ENCODE results near the gene EFHC1. TPM values are rescaled to one million over a fixed set of nuclear protein-coding genes. Genes with fewer than 3 reads are reported as not detected.
A peak's percentile ranks its signal among the peaks of the same experiment; 100 is the strongest.

The EFHC1 gene
- total RNA-seq, 1 donor from 2014 or later = 6.4 TPM

GRCh38 chr6:52543262-52543661, 123.1 kb downstream of the EFHC1 start:
- no peak for DNase-seq
- intact Hi-C loops (cut with DNase I) = no loop called here
- ATAC-seq (ENCODE audit: poor library complexity) = no peak

- ATAC-seq (ENCODE audit: poor library complexity) (peak; percentile 14), DNase-seq (no peak)
- intact Hi-C loops (cut with DNase I) = no loop called here
Measured at GRCh38 chr6:52543729-52544601, 123.8 kb downstream of the EFHC1 start.

- intact Hi-C loops (cut with DNase I) = no loop called here
- DNase-seq (no peak), ATAC-seq (ENCODE audit: poor library complexity) (no peak)
Measured at GRCh38 chr6:52544602-52545405, 124.7 kb downstream of the EFHC1 start.

GRCh38 chr6:52545406-52546119, 125.4 kb downstream of the EFHC1 start:
- DNase-seq (no peak), ATAC-seq (ENCODE audit: poor library complexity) (no peak)
- intact Hi-C loops (cut with DNase I) = no loop called here

- intact Hi-C loops (cut with DNase I) = no loop called here
- DNase-seq (no peak), ATAC-seq (ENCODE audit: poor library complexity) (no peak)
Measured at GRCh38 chr6:52546192-52546591, 126.0 kb downstream of the EFHC1 start.

- DNase-seq (no peak), ATAC-seq (ENCODE audit: poor library complexity) (no peak)
- intact Hi-C loops (cut with DNase I) = no loop called here
Measured at GRCh38 chr6:52546678-52547077, 126.5 kb downstream of the EFHC1 start.

GRCh38 chr6:52547647-52548352, 127.7 kb downstream of the EFHC1 start:
- intact Hi-C loops (cut with DNase I) = no loop called here
- ATAC-seq (ENCODE audit: poor library complexity) (no peak), DNase-seq (no peak)

- no peak for ATAC-seq (ENCODE audit: poor library complexity)
- intact Hi-C loops (cut with DNase I) = no loop called here
- DNase-seq = no peak
Measured at GRCh38 chr6:52548353-52548713, 128.2 kb downstream of the EFHC1 start.

- intact Hi-C loops (cut with DNase I) = no loop called here
- no peak for ATAC-seq (ENCODE audit: poor library complexity)
- no peak for DNase-seq
Measured at GRCh38 chr6:52548999-52549398, 128.9 kb downstream of the EFHC1 start.

GRCh38 chr6:52549428-52549827, 129.3 kb downstream of the EFHC1 start:
- ATAC-seq (ENCODE audit: poor library complexity) = no peak
- intact Hi-C loops (cut with DNase I) = no loop called here
- DNase-seq = no peak

- DNase-seq (no peak), ATAC-seq (ENCODE audit: poor library complexity) (no peak)
- intact Hi-C loops (cut with DNase I) = no loop called here
Measured at GRCh38 chr6:52550014-52550575, 130.0 kb downstream of the EFHC1 start.

- ATAC-seq (ENCODE audit: poor library complexity) = no peak
- intact Hi-C loops (cut with DNase I) = no loop called here
Measured at GRCh38 chr6:52550870-52551269, 130.7 kb downstream of the EFHC1 start.

GRCh38 chr6:52551483-52552277, 131.5 kb downstream of the EFHC1 start:
- intact Hi-C loops (cut with DNase I) = no loop called here
- DNase-seq (peak; percentile 74), ATAC-seq (ENCODE audit: poor library complexity) (peak; percentile 94)

More at GRCh38 chr6:52550870-52551269, 130.7 kb downstream of the EFHC1 start:
- no peak for DNase-seq

GRCh38 chr6:52552278-52552643, 132.1 kb downstream of the EFHC1 start:
- intact Hi-C loops (cut with DNase I) = no loop called here
- ATAC-seq (ENCODE audit: poor library complexity) (peak; percentile 5), DNase-seq (no peak)

GRCh38 chr6:52553158-52553557, 133.0 kb downstream of the EFHC1 start:
- ATAC-seq (ENCODE audit: poor library complexity) (no peak), DNase-seq (no peak)
- intact Hi-C loops (cut with DNase I) = no loop called here

GRCh38 chr6:52553719-52554118, 133.6 kb downstream of the EFHC1 start:
- DNase-seq = no peak
- ATAC-seq (ENCODE audit: poor library complexity) = no peak
- intact Hi-C loops (cut with DNase I) = no loop called here

GRCh38 chr6:52554684-52555280, 134.6 kb downstream of the EFHC1 start:
- intact Hi-C loops (cut with DNase I) = no loop called here
- no peak for DNase-seq
- ATAC-seq (ENCODE audit: poor library complexity) = no peak
